Anterior cingulate cortex (tissue), 58 donors: Measurements from ENCODE around the gene C9orf72.
"Not testable (repeated sequence)": the region's sequence is repeated elsewhere in the genome, so short reads cannot be mapped to it uniquely, and the experiment has no call there.

Experiments used
- DNase-seq, 58 donors: peaks; one replicate each; lab custom pipeline; 2025; lab: John Stamatoyannopoulos, UW

The C9orf72 gene

GRCh38 chr9:27519466-27520465 is 53.5 kb downstream of the C9orf72 start:
- DNase-seq, result no peak

- no peak for DNase-seq
Measured at GRCh38 chr9:27518809-27519208, 54.5 kb downstream of the C9orf72 start.

GRCh38 chr9:27518006-27518405 is 55.3 kb downstream of the C9orf72 start:
- no peak for DNase-seq

- peak in 2 of 58 donors; percentile 3 to 8 for DNase-seq
Measured at GRCh38 chr9:27514551-27514950, 58.7 kb downstream of the C9orf72 start.

DNA sequence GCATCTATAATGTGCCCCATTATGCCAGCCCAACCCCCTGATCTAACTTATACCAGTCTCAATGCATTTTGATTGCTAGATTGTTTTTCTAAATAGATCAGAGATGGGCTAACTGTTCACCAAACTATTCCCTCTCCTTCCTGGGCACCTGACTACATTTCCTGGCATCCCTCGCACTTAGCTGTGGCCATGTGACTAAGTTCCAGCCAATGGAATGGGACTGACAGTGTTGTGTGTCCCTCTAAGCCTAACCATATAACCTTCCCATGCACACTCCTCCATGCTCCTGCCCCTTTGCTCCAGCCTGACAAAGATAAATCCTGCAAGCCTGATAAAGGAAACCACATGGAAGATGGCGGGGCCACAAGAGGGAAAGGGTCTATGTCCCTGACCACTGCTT is 61.5 kb downstream of the C9orf72 start:
- DNase-seq, result no peak

- DNase-seq, result no peak
Measured at GRCh38 chr9:27510780-27511179, 62.5 kb downstream of the C9orf72 start.

GRCh38 chr9:27506981-27507380 is 66.3 kb downstream of the C9orf72 start:
- DNase-seq, result peak in 4 of 58 donors; percentile 9 to 29 (median 20)

- no peak for DNase-seq
Measured at GRCh38 chr9:27505744-27506161, 67.5 kb downstream of the C9orf72 start.

GRCh38 chr9:27504259-27504658 is 69.0 kb downstream of the C9orf72 start:
- no peak for DNase-seq

GRCh38 chr9:27503623-27504022 is 69.7 kb downstream of the C9orf72 start:
- DNase-seq, result no peak

DNA sequence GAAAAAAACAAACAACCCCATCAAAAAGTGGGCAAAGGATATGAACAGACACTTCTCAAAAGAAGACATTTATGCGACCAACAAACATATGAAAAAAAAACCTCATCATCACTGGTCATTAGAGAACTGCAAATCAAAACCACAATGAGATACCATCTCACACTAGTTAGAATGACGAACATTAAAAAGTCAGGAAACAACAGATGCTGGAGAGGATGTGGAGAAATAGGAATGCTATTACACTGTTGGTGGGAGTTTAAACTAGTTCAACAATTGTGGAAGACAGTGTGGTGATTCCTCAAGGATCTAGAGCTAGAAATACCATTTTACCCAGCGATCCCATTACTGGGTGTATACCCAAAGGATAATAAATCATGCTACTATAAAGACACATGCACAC is 72.4 kb downstream of the C9orf72 start:
- DNase-seq, result not testable (repeated sequence)

- no peak for DNase-seq
Measured at GRCh38 chr9:27499451-27499850, 73.8 kb downstream of the C9orf72 start.

DNA sequence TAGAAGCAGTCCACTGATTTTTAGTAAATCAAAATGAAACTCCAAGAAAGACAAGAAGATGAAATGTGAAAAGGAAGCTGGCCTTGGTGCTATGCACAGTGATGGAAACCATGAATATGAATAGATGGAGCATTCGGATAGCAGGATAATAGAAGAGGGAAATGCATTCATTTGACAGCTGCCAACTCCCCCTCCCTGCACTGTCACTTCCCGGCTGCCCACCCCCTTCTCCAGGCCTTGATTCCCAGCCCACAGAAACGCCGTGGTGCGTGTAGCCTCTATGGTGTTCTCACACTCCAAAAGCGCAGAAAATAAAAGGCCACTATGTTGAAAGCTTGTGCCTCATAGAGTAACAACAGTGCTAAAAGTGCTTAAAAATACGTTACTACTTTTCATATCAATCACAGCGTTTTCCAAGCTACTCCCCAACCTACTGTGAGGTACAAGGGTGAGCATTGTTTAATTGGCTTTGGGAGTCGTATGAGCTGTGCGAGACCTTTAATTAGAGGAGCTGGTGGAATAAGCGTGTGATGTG is 75.3 kb downstream of the C9orf72 start:
- peak in 38 of 58 donors; percentile 6 to 71 (median 23) for DNase-seq
